AG08395 (cell line): ENCODE measurements around the gene SDK1.
"Not testable (repeated sequence)": the region's sequence is repeated elsewhere in the genome, so short reads cannot be mapped to it uniquely, and the experiment has no call there.

ENCODE experiments used
- DNase-seq: peaks from one replicate; pipeline ENCODE4 v3.0.0; 2012; ENCODE audit warnings: mixed read lengths, low spot score

The SDK1 gene

GRCh38 chr7:4245135-4245865 lies 944.2 kb downstream of the SDK1 start:
- no peak for DNase-seq

- DNase-seq: no peak
Observed at GRCh38 chr7:4245866-4246470, 944.9 kb downstream of the SDK1 start.

GRCh38 chr7:4246536-4246935 lies 945.5 kb downstream of the SDK1 start:
- DNase-seq: no peak

- no peak for DNase-seq
Observed at GRCh38 chr7:4247106-4247876, 946.2 kb downstream of the SDK1 start.

GRCh38 chr7:4248295-4248694 lies 947.2 kb downstream of the SDK1 start:
- no peak for DNase-seq

GRCh38 chr7:4249241-4249640 lies 948.2 kb downstream of the SDK1 start:
- DNase-seq: no peak

GRCh38 chr7:4255336-4255735 lies 954.3 kb downstream of the SDK1 start:
- no peak for DNase-seq

- DNase-seq: no peak
Observed at GRCh38 chr7:4256286-4256685, 955.2 kb downstream of the SDK1 start.

- no peak for DNase-seq
Observed at GRCh38 chr7:4257146-4258111, 956.4 kb downstream of the SDK1 start.

- not testable (repeated sequence) for DNase-seq
Observed at GRCh38 chr7:4260116-4260515, 959.1 kb downstream of the SDK1 start.

- no peak for DNase-seq
Observed at GRCh38 chr7:4260867-4261600, 960.0 kb downstream of the SDK1 start.

- no peak for DNase-seq
Observed at GRCh38 chr7:4261601-4261960, 960.5 kb downstream of the SDK1 start.

- not testable (repeated sequence) for DNase-seq
Observed at GRCh38 chr7:4264206-4264605, 963.2 kb downstream of the SDK1 start.

- DNase-seq: no peak
Observed at GRCh38 chr7:4265066-4265465, 964.0 kb downstream of the SDK1 start.

GRCh38 chr7:4265676-4266075 lies 964.6 kb downstream of the SDK1 start:
- no peak for DNase-seq

GRCh38 chr7:4266270-4267040 lies 965.4 kb downstream of the SDK1 start:
- DNase-seq: no peak

- no peak for DNase-seq
Observed at GRCh38 chr7:4267341-4268039, 966.4 kb downstream of the SDK1 start.

GRCh38 chr7:4268040-4268965 lies 967.3 kb downstream of the SDK1 start:
- no peak for DNase-seq

GRCh38 chr7:4269086-4269485 lies 968.0 kb downstream of the SDK1 start:
- DNase-seq: no peak
